ENCODE measurements around the gene HPCAL4. TPM values are rescaled to one million over a fixed set of nuclear protein-coding genes. Genes with fewer than 3 reads are reported as not detected.

HPCAL4 gene
- polyA plus RNA-seq, 1 experiment, result not detected

GRCh38 chr1:39683591-39684312 lies 7.5 kb downstream of the HPCAL4 start:
- ChIA-PET POLR2A (no interaction called here), CTCF (interaction anchor here (0.9 kb wide), 1 partner anchor 25 kb away, joined by 5 read pairs; no protein-coding TSS in a partner anchor)
- no peak overlapping the region for H3K27ac ChIP-seq (ENCODE audit: low read depth, low read length)
- no peak overlapping the region for H3K4me3 ChIP-seq (ENCODE audit: low read depth, low read length)
- DNase-seq (ENCODE audit: low read depth, low spot score), result no peak
- H3K27me3 ChIP-seq (ENCODE audit: control insufficient read depth, insufficient read depth, low read length), result peaks cover 82% of the 10 kb centered on the region
- TF ChIP-seq CTCF (IDR thresholded peaks at IDR 0.05; ENCODE audit: low read depth, low read length), result no peak
- no peaks in the 10 kb centered on the region; the same call in 1 of the 2 replicates for H3K9me3 ChIP-seq (ENCODE audit: control insufficient read depth, insufficient read depth, low read length)

DNA sequence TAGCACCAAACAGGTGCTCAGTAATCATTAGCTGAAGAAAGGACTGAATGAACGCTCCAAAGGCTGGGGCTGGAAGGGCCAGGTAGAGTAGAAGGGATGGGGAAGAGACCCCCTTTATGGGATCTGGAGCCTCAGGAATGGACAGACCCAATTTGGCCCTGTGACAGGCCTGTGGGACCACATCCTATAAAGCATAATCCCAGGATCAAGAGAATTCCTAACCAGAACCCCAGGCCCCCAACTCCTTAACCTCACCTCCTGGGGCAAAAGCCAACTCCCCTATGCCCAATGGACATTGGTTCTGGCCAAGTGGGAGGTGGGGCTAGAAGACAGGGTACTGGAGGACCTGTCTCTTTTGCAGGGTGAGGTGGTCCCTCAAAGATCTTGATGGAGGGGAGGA lies 9.2 kb downstream of the HPCAL4 start:
- Histone ChIP-seq H3K4me3 (ENCODE audit: low read depth, low read length) (no peak overlapping the region), H3K27me3 (ENCODE audit: control insufficient read depth, insufficient read depth, low read length) (peaks cover 74% of the 10 kb centered on the region), H3K27ac (ENCODE audit: low read depth, low read length) (no peak overlapping the region), H3K9me3 (ENCODE audit: control insufficient read depth, insufficient read depth, low read length) (no peaks in the 10 kb centered on the region; the same call in 1 of the 2 replicates)
- TF ChIP-seq CTCF (IDR thresholded peaks at IDR 0.05; ENCODE audit: low read depth, low read length), result no peak
- CTCF ChIA-PET, result interaction anchor here (1.0 to 1.3 kb wide), 3 partner anchors 9 to 76 kb away, joined by 4 to 5 read pairs (median 4); partner anchors contain the start of gene NT5C1A
- DNase-seq (ENCODE audit: low read depth, low spot score), result no peak
- POLR2A ChIA-PET, result no interaction called here

DNA sequence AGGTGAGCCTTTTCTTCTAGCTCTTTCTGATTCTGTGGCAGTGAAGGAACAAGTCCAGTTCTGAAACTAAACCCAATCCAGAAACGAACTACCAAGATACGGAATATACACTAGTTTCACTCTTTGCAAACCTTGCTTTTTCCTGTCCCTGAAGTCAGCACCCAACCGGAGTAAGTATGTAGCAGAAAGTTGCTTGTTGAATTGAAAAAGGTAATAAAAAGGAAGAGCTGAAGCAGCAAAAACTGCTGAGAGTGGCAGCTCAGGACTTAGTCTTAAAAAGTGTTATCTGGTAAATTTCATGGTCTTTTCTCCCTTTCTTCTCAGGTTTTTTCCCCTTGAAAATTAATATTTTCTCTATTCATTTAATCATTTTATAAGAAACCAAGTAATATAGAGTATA lies 9.9 kb downstream of the HPCAL4 start:
- Histone ChIP-seq H3K27ac (ENCODE audit: low read depth, low read length) (no peak overlapping the region), H3K4me3 (ENCODE audit: low read depth, low read length) (no peak overlapping the region), H3K27me3 (ENCODE audit: control insufficient read depth, insufficient read depth, low read length) (peaks cover 70% of the 10 kb centered on the region), H3K9me3 (ENCODE audit: control insufficient read depth, insufficient read depth, low read length) (no peaks in the 10 kb centered on the region; the same call in 1 of the 2 replicates)
- ChIA-PET CTCF (interaction anchor here (1.0 to 2.2 kb wide), 4 partner anchors 9 to 75 kb away, joined by 4 to 6 read pairs (median 4); partner anchors contain the start of gene NT5C1A), POLR2A (no interaction called here)
- no peak for DNase-seq (ENCODE audit: low read depth, low spot score)
- no peak for TF ChIP-seq CTCF (IDR thresholded peaks at IDR 0.05; ENCODE audit: low read depth, low read length)

GRCh38 chr1:39680751-39681150 lies 10.5 kb downstream of the HPCAL4 start:
- DNase-seq (ENCODE audit: low read depth, low spot score), result no peak
- H3K9me3 ChIP-seq (ENCODE audit: control insufficient read depth, insufficient read depth, low read length), result no peaks in the 10 kb centered on the region; the same call in 1 of the 2 replicates
- POLR2A ChIA-PET, result no interaction called here
- no peak overlapping the region for H3K4me3 ChIP-seq (ENCODE audit: low read depth, low read length)
- TF ChIP-seq CTCF (IDR thresholded peaks at IDR 0.05; ENCODE audit: low read depth, low read length), result no peak
- peaks cover 69% of the 10 kb centered on the region for H3K27me3 ChIP-seq (ENCODE audit: control insufficient read depth, insufficient read depth, low read length)
- no peak overlapping the region for H3K27ac ChIP-seq (ENCODE audit: low read depth, low read length)
- CTCF ChIA-PET, result interaction anchor here (1.2 to 2.2 kb wide), 4 partner anchors 8 to 74 kb away, joined by 3 to 6 read pairs (median 4); partner anchors contain the start of gene NT5C1A

DNA sequence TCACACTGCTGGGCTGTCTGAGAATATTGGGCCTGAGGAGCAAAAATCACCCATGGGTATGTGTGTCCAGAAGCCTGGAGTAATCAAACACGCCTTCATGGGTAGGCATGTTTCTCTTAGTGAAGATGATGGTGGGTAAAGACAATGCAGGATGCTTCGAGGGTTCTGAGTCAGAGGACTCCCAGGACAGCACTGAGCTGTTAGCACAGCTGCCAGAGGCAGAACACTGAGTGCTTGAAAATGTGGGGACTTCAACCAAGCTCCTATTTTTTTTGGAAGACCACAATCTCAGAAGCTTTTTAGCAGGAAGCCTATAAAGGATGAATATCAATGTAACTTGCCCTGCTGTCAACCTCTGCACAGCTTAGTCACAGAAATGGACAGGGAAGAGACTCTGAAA lies 11.4 kb downstream of the HPCAL4 start:
- CTCF ChIA-PET, result interaction anchor here (1.0 to 2.2 kb wide), 3 partner anchors 22 to 73 kb away, joined by 3 to 6 read pairs (median 5); no protein-coding TSS in a partner anchor
- H3K9me3 ChIP-seq (ENCODE audit: control insufficient read depth, insufficient read depth, low read length), result no peaks in the 10 kb centered on the region; the same call in 1 of the 2 replicates
- no peak overlapping the region for H3K27ac ChIP-seq (ENCODE audit: low read depth, low read length)
- DNase-seq (ENCODE audit: low read depth, low spot score), result no peak
- H3K27me3 ChIP-seq (ENCODE audit: control insufficient read depth, insufficient read depth, low read length), result peaks cover 67% of the 10 kb centered on the region
- TF ChIP-seq CTCF (IDR thresholded peaks at IDR 0.05; ENCODE audit: low read depth, low read length), result no peak
- H3K4me3 ChIP-seq (ENCODE audit: low read depth, low read length), result no peak overlapping the region
- POLR2A ChIA-PET, result no interaction called here

Measured in AG04450 (cell line).